ENCODE measurements around the gene MAP1B.

The MAP1B gene

GRCh38 chr5:72134226-72134899 lies 27.1 kb downstream of the MAP1B start:
- DNase-seq: no peak

DNA sequence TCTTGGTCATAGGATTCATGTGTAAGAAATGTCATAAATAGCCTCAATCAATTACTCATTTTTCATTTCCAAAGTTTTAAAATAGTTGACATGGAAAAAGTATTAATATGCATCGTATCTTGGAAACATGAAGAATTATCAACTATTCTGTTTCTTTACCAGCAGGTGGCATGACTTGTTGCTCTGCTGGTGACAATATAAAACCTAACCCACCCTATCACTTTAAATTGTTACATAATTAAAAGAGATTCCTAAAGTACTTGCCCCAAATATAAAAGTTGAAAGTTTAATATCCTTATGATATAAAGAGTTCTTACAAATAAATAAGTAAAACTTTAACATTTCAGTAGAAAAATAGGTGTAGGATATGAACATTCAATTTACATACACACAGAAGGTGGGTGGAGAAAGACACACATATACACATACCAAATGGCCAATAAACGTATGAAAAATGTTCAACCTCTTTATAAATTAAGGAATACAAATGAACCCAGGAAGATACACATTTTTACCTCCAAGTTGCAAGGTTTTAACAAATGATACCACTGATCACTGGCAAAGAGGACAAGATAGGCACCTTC lies 30.6 kb downstream of the MAP1B start:
- DNase-seq: no peak

GRCh38 chr5:72138943-72139521 lies 31.8 kb downstream of the MAP1B start:
- peak; percentile 2 to 9 for DNase-seq

DNA sequence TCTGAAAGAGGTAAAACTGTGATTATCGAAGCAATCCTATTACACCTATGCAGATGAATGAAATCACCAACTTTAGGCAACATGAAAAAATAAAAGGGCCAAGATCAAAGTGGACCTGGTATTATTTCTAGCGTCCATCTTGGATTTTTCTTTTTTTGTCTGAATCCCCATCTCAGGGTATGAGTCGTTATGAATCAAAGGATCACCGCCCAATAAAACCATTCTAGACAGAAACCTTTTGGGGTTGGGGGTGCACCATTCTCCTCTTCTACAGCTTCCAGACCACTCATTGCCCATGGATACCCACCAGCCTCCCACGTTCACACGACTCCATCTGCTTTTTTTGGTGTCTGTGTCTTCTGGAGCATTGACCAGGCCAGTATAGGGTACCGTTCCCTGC lies 33.4 kb downstream of the MAP1B start:
- no peak for DNase-seq

DNA sequence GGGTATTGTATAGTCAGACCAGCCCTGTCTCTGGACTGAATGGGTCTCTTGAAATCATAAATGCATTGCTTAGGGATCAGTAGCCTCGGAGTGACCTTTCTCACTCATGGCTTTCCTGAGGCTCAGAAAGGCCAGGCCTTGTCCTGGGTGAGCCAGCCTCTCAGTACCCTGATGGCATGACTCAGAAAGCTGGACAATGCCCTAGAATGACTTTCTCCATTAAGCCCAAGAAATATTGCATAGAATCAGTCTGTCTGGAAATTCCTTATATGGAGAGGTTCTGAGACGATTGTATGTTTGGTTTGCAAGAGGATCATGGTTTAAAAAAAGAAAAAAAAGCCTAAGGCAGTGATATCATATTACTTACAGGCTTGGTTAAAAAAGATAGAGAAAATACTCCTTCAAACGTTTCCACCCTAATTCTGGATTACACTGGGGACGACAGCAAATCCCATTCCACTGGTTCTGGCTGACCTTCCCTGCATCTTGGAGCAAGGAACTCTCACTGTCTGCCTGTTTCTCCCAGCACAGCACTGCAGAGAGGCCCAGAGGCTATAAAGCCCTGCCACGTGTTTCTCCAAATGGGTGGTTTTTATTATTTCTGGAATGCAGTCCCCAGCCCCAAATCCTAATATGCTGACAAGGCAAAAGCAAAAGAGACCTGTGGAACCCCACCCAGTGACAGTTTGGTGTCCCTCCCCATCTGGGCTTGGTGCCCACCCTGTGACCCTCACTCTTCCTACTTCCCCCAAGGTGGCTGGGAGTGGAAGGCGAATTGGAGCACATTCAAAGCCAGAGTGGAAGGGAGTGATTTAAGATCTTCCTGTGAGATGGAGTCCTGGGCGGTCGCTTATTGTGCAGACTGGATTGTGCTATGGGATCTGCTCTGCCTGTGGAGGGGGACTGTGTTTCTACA lies 34.4 kb downstream of the MAP1B start:
- DNase-seq: no peak

DNA sequence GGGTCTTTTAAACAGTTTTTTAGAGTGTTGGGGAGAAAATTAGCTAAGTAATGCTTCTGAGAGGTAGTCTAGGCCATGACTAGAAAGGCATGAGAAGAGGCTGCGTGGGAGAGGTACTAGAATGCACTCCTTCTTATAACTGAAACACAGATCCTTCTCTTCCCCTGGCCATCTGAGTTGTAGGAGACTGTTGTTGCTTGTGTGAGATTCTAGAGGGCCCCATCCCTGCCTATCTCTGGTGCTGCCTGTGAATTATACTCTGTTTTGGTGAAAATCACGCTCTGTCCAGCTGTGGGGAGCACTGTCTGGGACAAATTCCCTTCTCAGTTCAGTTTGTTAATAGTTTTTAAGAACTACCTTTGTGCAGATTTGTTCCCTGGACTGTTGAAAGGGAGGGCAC lies 37.5 kb downstream of the MAP1B start:
- no peak for DNase-seq

GRCh38 chr5:72145348-72145747 lies 38.1 kb downstream of the MAP1B start:
- DNase-seq: no peak

DNA sequence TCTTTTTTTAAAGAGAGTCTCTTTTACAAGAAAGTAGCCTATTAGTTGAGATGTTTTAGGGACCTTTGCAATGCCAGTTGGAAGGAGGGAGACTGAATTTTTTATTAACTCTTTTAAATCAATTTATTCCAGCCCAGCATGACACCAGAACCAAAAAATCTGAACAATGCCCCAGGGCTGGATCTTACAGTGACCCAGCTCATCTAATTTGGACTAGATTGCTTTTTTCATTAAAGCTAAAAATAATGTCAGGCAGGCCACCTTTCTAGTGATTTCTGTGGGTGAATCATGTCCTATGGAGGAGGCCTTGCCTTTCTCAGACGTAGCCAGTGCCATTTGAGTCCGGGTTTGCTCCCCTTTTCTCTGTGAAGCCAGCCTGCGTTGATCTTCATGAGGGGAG lies 38.8 kb downstream of the MAP1B start:
- DNase-seq: no peak

DNA sequence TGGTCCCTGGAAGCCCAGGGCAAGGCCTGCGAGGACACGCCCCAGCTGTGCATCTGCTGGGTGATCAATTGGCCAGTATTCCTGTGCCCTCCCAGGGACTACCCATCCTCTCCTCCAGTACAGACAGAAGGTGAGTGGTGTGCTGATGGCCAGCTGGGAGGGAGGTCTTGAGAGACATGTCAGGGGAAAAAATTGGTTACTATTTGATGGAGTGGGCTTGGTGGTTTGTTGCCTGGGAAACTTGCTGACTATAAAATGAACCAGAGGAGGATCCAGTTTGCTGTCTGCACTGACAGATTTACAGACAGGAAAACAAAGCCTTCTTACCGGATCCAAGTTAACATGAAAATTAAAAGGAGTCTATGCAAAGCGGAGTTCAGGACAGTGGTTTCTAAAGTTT lies 40.3 kb downstream of the MAP1B start:
- DNase-seq: no peak

DNA sequence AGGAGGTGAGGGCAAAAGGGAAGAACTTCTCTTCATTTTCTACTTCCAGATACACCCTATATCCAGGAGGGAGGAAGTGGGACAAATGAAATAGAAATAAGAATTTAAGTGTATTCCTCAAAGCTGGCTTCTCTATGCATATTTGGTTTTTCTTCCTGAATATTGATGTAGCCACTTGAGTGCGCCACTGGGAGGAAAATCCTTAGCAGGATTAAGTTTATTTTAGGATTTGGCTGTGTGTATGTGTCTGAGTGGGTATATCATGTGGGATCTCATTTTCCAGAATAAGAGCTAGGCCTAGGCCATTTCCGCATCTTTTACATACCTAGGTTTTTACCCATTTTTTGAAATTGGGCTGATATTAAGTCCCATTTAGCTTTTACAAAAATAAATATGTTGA lies 42.5 kb downstream of the MAP1B start:
- DNase-seq: no peak

DNA sequence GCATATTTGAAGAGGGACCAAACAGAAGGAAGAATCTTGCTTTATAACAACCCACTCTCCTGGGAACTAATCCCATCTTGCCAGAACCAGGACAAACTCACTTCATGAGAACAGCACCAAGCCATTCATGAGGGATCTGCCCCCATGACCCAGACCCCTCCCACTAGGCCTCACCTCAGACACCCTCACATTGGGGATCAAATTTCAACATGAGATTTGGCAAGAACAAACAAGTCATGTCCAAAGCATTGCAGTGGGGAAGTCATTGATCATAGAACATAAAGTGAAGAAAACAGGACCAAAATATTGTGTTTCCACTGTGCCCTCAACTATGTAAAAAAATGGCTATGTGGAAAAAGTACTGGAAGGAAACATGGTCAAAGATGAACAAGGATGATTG lies 43.9 kb downstream of the MAP1B start:
- no peak for DNase-seq

DNA sequence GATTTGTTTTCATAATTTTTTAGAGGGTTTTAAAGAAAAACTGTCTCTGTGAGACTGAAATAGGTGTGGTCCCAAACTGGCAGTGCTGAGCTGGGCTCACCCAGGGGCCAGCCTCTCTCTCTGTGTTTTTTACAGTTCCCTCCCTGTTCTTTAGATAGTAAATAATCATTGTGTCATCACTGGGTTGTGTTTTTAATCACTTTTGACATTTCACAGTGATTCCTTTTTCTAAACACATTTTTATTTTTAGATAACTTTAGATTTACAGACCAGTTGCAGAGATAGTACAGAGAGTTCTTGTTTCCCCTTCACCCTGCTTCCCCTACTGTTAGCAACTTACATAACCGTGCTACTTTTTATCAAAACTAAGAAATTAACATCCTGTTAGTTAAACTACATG lies 44.4 kb downstream of the MAP1B start:
- DNase-seq: no peak

DNA sequence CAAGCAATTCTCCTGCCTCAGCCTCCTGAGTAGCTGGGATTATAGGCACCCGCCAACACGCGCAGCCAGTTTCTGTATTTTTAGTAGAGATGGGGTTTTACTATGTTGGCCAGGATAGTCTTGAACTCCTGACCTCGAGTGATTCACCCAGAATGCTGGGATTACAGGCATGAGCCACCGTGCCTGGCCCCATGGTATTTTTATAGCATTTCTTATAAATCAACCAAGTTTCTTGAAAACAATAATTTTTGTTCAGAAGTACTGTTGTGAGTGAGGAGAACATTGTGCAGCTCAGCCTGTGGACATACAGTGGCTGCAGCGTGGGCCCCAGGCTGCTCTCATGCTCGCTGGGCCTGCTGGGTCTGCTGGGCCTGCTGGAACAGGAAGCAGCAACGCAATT lies 45.3 kb downstream of the MAP1B start:
- DNase-seq: no peak

DNA sequence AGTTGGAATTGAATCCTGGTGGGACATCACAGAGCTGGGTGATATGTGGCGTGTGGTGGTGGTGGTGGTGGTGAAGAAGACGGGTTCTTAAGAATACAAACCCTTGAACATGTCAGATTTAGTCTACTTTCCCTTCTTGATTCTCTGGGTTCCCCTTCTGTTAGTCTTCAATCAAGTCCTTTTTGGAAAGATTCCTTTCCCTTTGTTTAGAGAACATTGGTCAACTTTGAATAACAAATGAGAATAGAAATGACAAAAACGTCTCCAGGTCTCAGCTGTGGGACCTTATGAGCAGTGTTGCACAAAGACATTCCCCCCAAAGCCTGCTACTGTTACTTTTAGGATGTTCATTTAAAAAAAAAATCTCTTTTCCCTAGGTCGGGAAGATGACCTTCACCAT lies 46.3 kb downstream of the MAP1B start:
- DNase-seq: no peak

GRCh38 chr5:72154076-72154756 lies 46.9 kb downstream of the MAP1B start:
- DNase-seq: no peak

- no peak for DNase-seq
These were observed 49.8 kb downstream of the MAP1B start for GRCh38 chr5:72156946-72157624.

DNA sequence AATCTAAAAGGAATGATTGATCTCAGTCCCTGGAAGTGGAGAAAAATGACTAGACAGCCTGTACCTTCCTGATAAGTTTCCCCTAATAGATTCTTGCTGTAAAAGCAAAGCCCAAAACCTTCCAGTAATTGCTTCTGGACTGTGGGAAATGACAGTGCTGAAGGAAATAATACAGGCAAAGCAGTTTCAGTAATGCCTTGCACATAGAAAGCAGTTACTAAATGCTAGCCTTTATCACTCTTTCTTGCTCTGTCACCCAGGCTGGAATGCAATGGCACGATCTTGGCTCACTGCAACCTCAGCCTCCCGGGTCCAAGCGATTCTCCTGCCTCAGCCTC lies 50.3 kb downstream of the MAP1B start:
- no peak for DNase-seq

GRCh38 chr5:72159501-72159911 lies 52.2 kb downstream of the MAP1B start:
- DNase-seq: no peak

- DNase-seq: no peak
These were observed 53.1 kb downstream of the MAP1B start for GRCh38 chr5:72160329-72160728.

DNA sequence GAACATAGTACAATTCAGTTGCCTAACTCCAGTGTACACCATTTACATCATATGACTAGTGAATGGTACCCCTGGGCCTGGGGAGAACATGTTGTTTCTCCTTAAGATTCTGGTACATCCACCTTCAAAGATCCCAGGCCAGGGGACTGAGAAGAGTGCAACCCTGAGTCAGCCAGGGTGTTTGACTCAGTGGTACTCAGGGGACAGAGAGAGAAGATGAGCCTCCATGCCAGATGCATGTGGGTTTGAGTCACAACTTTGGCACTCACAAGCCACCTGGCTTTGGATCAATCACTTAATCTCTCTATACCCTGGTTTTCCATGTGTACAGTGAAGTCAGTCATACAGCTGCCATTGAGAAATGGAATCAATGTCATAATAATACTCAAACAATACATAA lies 53.7 kb downstream of the MAP1B start:
- DNase-seq: no peak

DNA sequence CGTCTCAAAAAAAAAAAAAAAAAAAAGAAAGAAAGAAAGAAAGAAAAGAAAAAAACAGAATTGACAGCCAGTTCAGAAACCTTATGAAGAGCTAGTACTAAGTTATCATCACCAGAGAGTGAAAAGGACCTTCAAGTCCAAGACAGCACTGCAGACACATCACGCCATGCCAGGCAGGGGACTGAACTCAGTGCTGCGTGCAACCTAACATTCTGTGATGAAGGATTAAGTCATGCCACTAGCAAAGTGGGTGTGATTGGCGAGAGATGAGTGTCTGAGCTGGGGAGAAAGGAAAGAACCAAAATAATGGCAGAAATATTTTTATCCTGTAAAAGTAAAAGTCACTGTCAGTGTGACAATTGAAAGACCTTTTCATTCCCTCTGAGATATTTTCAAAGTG lies 54.7 kb downstream of the MAP1B start:
- DNase-seq: no peak

GRCh38 chr5:72163349-72163983 lies 56.2 kb downstream of the MAP1B start:
- DNase-seq: no peak

Measured in stimulated activated CD4-positive, alpha-beta T cell treated with anti-CD3 and anti-CD28 coated beads, Interleukin-2, amount 100 ng/mL, for 48 hours (primary cell).